Heart left ventricle (tissue), 13 donors: Measurements from ENCODE around the gene MRPL24.

Source experiments
- POLR2A ChIP-seq, 2 donors: fragments of 450-650 bp; IDR thresholded peaks; one replicate each; pipeline ENCODE4 v1.6.1; 2017; ENCODE audit warnings: antibody characterized with exemption in 2 of 2, mild to moderate bottlenecking in 2 of 2, moderate library complexity in 2 of 2
- TF ChIP-seq, protein P1 (sequence below), 12 donors: fragments of 200-600 bp; sonication (generic) in 4 of 12; IDR thresholded peaks; one replicate each; pipeline versions ENCODE4 v1.5.0 to v1.8.0; 2018 to 2022; ENCODE audit warnings: antibody characterized with exemption in 12 of 12, mild to moderate bottlenecking in 5 of 12
- donor health status: ischemic (EF 13 %, LVEDD 7.1; RV severe dilation, severe dysfunction).
- donor health status: DM: no; HTN: yes; CAD: no.
- donor health status: DM: no; HTN: no; CAD: no.
- donor health status: ischemic (EF 25% LVEDD 6.9; RV normal size, moderate dysfunction).
- donor health status: ischemic (EF 25% LVEDD 5.7; RV mildly dilated, moderate dysfunction).
- donor health status: ischemic (EF 35%, LVEDD 5.7; RV mildly dilated, moderate dysfunction).
- donor health status: nonischemic (EF 11% LVEDD 7.7; RV severe dilation, severe dysfunction).
- donor health status: DM: yes; HTN: yes; CAD: no.
- donor health status: PGD.
- donor health status: ischemic (EF 29% LVEDD 5.4; RV normal size, mild dysfunction).
- donor health status: nonischemic (EF 23%, LVEDD 6.1; RV moderate dilation, normal function).

- TF ChIP-seq, protein P1, sequence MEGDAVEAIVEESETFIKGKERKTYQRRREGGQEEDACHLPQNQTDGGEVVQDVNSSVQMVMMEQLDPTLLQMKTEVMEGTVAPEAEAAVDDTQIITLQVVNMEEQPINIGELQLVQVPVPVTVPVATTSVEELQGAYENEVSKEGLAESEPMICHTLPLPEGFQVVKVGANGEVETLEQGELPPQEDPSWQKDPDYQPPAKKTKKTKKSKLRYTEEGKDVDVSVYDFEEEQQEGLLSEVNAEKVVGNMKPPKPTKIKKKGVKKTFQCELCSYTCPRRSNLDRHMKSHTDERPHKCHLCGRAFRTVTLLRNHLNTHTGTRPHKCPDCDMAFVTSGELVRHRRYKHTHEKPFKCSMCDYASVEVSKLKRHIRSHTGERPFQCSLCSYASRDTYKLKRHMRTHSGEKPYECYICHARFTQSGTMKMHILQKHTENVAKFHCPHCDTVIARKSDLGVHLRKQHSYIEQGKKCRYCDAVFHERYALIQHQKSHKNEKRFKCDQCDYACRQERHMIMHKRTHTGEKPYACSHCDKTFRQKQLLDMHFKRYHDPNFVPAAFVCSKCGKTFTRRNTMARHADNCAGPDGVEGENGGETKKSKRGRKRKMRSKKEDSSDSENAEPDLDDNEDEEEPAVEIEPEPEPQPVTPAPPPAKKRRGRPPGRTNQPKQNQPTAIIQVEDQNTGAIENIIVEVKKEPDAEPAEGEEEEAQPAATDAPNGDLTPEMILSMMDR (IDR thresholded peaks at IDR 0.05) = no peak
- TF ChIP-seq POLR2A (IDR thresholded peaks at IDR 0.05) = no peak
Observed at GRCh38 chr1:156752843-156753482, 12.1 kb upstream of the MRPL24 start.
